GM10266 (cell line): ENCODE data around the gene EFCC1.

Source experiments
- DNase-seq: peaks from one replicate; pipeline ENCODE4 v3.0.0; 2012; ENCODE audit errors: extremely low spot score
- CTCF ChIP-seq: IDR thresholded peaks from 2 replicates; pipeline ENCODE4 v1.5.1; 2012; ENCODE audit warnings: mild to moderate bottlenecking, low read depth; ENCODE audit not compliant: control insufficient read depth, insufficient read depth; ENCODE audit errors: missing control alignments

The EFCC1 gene

GRCh38 chr3:129034642-129035041 lies 33.5 kb downstream of the EFCC1 start:
- no peak for DNase-seq
- TF ChIP-seq CTCF = no peak

- no peak for TF ChIP-seq CTCF
- DNase-seq = no peak
Observed at GRCh38 chr3:129035360-129036221, 34.5 kb downstream of the EFCC1 start.

GRCh38 chr3:129036222-129037092 lies 35.4 kb downstream of the EFCC1 start:
- no peak for TF ChIP-seq CTCF

GRCh38 chr3:129037093-129037419 lies 36.0 kb downstream of the EFCC1 start:
- DNase-seq = no peak
- no peak for TF ChIP-seq CTCF

More at GRCh38 chr3:129036222-129037092, 35.4 kb downstream of the EFCC1 start:
- no peak for DNase-seq

GRCh38 chr3:129038121-129038855 lies 37.2 kb downstream of the EFCC1 start:
- TF ChIP-seq CTCF = no peak
- DNase-seq = no peak

GRCh38 chr3:129039271-129040038 lies 38.4 kb downstream of the EFCC1 start:
- TF ChIP-seq CTCF = no peak
- no peak for DNase-seq
